Measurements from ENCODE around the gene NEUROD4. TPM values are rescaled to one million over a fixed set of nuclear protein-coding genes. Genes with fewer than 3 reads are reported as not detected.

Gene NEUROD4
- total RNA-seq, 1 experiment from 2014 or later = not detected

DNA sequence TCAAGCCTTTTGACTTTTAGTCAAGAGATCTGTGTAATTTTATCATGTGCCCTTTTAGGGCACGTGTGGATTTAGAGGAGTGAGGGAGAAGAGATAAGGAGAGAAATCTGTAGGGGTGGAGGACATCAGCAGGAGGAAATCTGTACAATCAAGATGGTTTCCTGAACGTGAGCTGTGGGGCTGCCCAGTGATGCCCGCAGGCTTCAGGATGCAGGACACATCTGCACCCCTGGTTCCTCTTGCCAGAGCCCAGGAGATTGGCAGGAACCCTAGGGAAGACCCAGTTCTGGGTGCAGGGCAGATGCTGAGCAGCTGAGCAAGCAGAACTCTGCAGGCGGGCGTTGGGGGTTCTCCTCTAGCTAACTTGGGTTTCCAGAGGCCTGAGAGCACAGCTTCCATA is 23.6 kb upstream of the NEUROD4 start:
- H3F3A ChIP-seq (ENCODE audit: insufficient read depth, low read depth) = no peaks in the 10 kb centered on the region
- ChIA-PET POLR2A (ENCODE audit: unreplicated experiment) (no interaction called here), CTCF (no interaction called here)
- no peaks in the 10 kb centered on the region for H3K4me1 ChIP-seq (replicated peaks; ENCODE audit: insufficient read depth)
- no peak overlapping the region for H3K4me2 ChIP-seq
- no peak overlapping the region for H2AFZ ChIP-seq
- H3K4me3 ChIP-seq = no peak overlapping the region
- no peak for DNase-seq
- H3K9me2 ChIP-seq (ENCODE audit: insufficient read depth) = no peaks in the 10 kb centered on the region
- TF ChIP-seq EZH2 (IDR thresholded peaks at IDR 0.05; ENCODE audit: low read depth) (no peak), CTCF (conservative IDR thresholded peaks at IDR 0.05) (no peak)
- no peaks in the 10 kb centered on the region for H3K79me2 ChIP-seq (ENCODE audit: low read depth)
- intact Hi-C loops (cut with micrococcal nuclease; ENCODE audit: unreplicated experiment) = loop anchor here (10.0 kb wide), 1 partner anchor 729 kb away; the partner anchor contains the start of genes CD63 and RDH5
- no peaks in the 10 kb centered on the region for H4K20me1 ChIP-seq (ENCODE audit: insufficient read depth)
- no TSS peak for BruUV-seq (replicated peaks)
- no peaks in the 10 kb centered on the region for H3K36me3 ChIP-seq (ENCODE audit: low read depth)
- no peaks in the 10 kb centered on the region for H3K9me3 ChIP-seq (ENCODE audit: insufficient read depth, low read depth)
- peaks cover 48% of the 10 kb centered on the region for H3K27me3 ChIP-seq (ENCODE audit: insufficient read depth, low read depth)
- H3K27ac ChIP-seq = no peak overlapping the region

DNA sequence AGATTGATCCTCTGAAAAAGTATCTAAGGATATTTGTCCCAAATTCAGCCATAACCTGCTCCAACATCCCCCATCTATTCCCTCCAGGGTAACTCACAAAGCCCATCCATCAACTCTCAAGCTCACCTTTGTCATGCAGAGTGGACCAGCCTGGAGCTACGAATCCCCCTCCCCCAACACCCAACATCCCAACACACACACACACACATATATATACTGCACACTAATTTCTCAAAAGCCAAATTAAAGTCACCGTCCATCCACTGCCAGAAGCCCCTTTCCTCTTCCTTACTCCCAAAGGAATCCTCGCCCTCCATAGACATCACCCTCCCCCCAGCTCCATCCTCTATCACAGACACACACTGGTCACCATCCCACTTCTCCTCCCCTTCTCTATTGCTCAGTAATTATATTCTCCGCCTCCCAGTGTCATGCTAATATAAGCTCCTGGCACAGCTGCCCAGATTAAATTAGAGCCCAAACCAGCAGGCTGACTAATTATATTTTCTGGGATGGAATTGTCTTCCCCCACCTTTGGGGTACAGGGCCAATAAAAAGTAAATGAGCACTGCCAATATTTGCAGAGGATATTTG is 21.7 kb upstream of the NEUROD4 start:
- Histone ChIP-seq H3K9me2 (ENCODE audit: insufficient read depth) (no peaks in the 10 kb centered on the region), H3K36me3 (ENCODE audit: low read depth) (no peaks in the 10 kb centered on the region), H2AFZ (no peak overlapping the region), H3K4me3 (no peak overlapping the region), H3K27ac (no peak overlapping the region), H3K4me2 (no peak overlapping the region), H3F3A (ENCODE audit: insufficient read depth, low read depth) (no peaks in the 10 kb centered on the region), H3K9me3 (ENCODE audit: insufficient read depth, low read depth) (no peaks in the 10 kb centered on the region), H3K4me1 (replicated peaks; ENCODE audit: insufficient read depth) (no peaks in the 10 kb centered on the region), H3K27me3 (ENCODE audit: insufficient read depth, low read depth) (peaks cover 66% of the 10 kb centered on the region), H4K20me1 (ENCODE audit: insufficient read depth) (no peaks in the 10 kb centered on the region), H3K79me2 (ENCODE audit: low read depth) (no peaks in the 10 kb centered on the region)
- ChIA-PET CTCF (interaction anchor here (0.5 kb wide), 1 partner anchor 147 kb away, joined by 6 read pairs; no protein-coding TSS in a partner anchor), POLR2A (ENCODE audit: unreplicated experiment) (no interaction called here)
- intact Hi-C loops (cut with micrococcal nuclease; ENCODE audit: unreplicated experiment) = loop anchor here (10.0 kb wide), 1 partner anchor 727 kb away; the partner anchor contains the start of genes CD63 and RDH5
- no TSS peak for BruUV-seq (replicated peaks)
- TF ChIP-seq CTCF (conservative IDR thresholded peaks at IDR 0.05) = no peak
- TF ChIP-seq EZH2 (IDR thresholded peaks at IDR 0.05; ENCODE audit: low read depth) = no peak
- DNase-seq = no peak

- no peak overlapping the region for H2AFZ ChIP-seq
- DNase-seq = no peak
- ChIA-PET CTCF (no interaction called here), POLR2A (ENCODE audit: unreplicated experiment) (no interaction called here)
- peaks cover 76% of the 10 kb centered on the region for H3K27me3 ChIP-seq (ENCODE audit: insufficient read depth, low read depth)
- H3K4me2 ChIP-seq = no peak overlapping the region
- no peaks in the 10 kb centered on the region for H3K9me2 ChIP-seq (ENCODE audit: insufficient read depth)
- no peaks in the 10 kb centered on the region for H4K20me1 ChIP-seq (ENCODE audit: insufficient read depth)
- TF ChIP-seq EZH2 (IDR thresholded peaks at IDR 0.05; ENCODE audit: low read depth) (no peak), CTCF (conservative IDR thresholded peaks at IDR 0.05) (no peak)
- H3K79me2 ChIP-seq (ENCODE audit: low read depth) = no peaks in the 10 kb centered on the region
- H3F3A ChIP-seq (ENCODE audit: insufficient read depth, low read depth) = no peaks in the 10 kb centered on the region
- H3K27ac ChIP-seq = no peak overlapping the region
- no peaks in the 10 kb centered on the region for H3K36me3 ChIP-seq (ENCODE audit: low read depth)
- H3K4me1 ChIP-seq (replicated peaks; ENCODE audit: insufficient read depth) = no peaks in the 10 kb centered on the region
- intact Hi-C loops (cut with micrococcal nuclease; ENCODE audit: unreplicated experiment) = loop anchor here (10.0 kb wide), 1 partner anchor 726 kb away; the partner anchor contains the start of genes CD63 and RDH5
- no peak overlapping the region for H3K4me3 ChIP-seq
- no peaks in the 10 kb centered on the region for H3K9me3 ChIP-seq (ENCODE audit: insufficient read depth, low read depth)
- BruUV-seq (replicated peaks) = no TSS peak
Observed at GRCh38 chr12:54998958-54999510, 20.7 kb upstream of the NEUROD4 start.
